GM13976 (cell line): ENCODE measurements around the gene LRIG1.

Source experiments
- DNase-seq: peaks from one replicate; pipeline ENCODE4 v3.0.0; 2012; ENCODE audit warnings: low spot score
- in situ Hi-C: fragments of 300-500 bp; cut with MboI; formaldehyde crosslinking; loops from one replicate; pipeline ENCODE4 v1.12.0; 2022; ENCODE audit warnings: low sequenced_read_pairs, mixed read lengths, inconsistent platforms; ENCODE audit not compliant: unreplicated experiment
- TF ChIP-seq, protein P1 (sequence below): IDR thresholded peaks from 2 replicates; pipeline ENCODE4 v1.5.1; 2012; ENCODE audit warnings: borderline replicate concordance, mild to moderate bottlenecking; ENCODE audit not compliant: insufficient read depth; ENCODE audit errors: extremely low read depth, missing control alignments, control extremely low read depth

The LRIG1 gene

DNA sequence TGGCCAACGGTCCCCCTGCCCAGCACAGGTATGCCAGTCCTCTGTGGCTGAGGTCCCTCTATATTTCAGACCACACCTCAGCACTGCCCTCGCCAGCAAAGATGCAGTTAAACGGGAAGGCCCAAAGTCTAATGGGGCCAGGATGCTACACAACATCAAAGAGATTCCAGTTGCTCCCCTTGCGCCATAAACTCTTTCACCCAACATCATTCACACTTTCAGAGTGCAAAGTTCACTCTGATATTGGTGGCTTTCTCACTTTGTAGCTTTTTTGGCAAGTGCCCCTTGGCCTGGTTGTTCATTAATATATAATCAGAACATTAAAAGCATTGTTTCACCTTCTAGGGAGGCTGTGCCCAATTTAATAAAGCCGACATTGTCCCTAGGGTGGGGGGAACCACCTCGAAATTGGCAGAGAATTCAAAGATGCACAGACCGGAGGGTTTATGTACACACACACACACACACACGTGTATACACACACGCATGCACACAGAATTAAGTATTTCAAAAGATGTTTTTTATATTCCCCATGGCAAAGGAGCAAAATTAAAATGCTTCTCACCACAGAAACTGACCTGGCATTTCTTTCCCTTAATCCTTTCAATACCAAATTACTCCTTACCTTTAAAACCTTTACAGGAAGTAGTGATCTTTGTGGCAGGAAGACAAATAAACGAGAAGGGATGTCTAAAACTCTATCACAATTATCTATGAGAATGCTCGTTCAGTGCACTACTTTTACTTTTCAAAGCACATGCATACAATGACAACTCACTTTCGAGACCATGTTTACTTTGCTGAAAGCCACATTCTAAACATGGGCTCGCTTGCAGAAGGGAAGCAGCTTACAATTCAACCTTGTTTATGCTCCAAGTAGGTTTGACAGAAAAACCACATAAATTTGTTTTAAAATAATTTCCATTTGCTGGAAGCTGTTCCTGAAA is 19.5 kb downstream of the LRIG1 start:
- DNase-seq: no peak
- in situ Hi-C loops: no loop called here
- TF ChIP-seq, protein P1, sequence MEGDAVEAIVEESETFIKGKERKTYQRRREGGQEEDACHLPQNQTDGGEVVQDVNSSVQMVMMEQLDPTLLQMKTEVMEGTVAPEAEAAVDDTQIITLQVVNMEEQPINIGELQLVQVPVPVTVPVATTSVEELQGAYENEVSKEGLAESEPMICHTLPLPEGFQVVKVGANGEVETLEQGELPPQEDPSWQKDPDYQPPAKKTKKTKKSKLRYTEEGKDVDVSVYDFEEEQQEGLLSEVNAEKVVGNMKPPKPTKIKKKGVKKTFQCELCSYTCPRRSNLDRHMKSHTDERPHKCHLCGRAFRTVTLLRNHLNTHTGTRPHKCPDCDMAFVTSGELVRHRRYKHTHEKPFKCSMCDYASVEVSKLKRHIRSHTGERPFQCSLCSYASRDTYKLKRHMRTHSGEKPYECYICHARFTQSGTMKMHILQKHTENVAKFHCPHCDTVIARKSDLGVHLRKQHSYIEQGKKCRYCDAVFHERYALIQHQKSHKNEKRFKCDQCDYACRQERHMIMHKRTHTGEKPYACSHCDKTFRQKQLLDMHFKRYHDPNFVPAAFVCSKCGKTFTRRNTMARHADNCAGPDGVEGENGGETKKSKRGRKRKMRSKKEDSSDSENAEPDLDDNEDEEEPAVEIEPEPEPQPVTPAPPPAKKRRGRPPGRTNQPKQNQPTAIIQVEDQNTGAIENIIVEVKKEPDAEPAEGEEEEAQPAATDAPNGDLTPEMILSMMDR: no peak

- peak; percentile 47 for DNase-seq
- in situ Hi-C loops: no loop called here
- TF ChIP-seq, protein P1: no peak
These were observed 20.2 kb downstream of the LRIG1 start for GRCh38 chr3:66480666-66481065.

GRCh38 chr3:66479532-66479947 is 21.3 kb downstream of the LRIG1 start:
- no peak for DNase-seq
- in situ Hi-C loops: no loop called here

DNA sequence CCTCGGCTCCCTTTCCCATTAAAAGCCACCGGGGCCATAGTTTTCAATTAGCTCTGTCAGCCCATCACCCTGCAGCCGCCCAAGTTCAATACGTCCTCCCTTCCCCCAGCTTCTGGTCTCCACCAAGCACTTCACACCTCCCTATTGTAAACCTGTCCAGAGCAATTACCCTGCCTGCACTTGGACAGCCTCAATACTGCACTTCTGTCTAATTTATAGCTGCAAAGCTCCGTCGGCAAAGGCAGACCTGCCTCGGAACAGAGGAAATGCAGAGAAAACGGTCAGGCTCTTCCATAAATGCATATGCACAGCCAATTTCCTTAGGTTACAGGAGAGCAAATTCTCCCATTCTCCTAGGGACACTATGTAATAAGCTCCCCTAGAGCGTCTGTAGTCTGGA is 21.9 kb downstream of the LRIG1 start:
- no peak for DNase-seq
- in situ Hi-C loops: no loop called here

More at GRCh38 chr3:66479532-66479947, 21.3 kb downstream of the LRIG1 start:
- TF ChIP-seq, protein P1: no peak

GRCh38 chr3:66477856-66478255 is 23.0 kb downstream of the LRIG1 start:
- in situ Hi-C loops: no loop called here

More for the DNA sequence above, 21.9 kb downstream of the LRIG1 start:
- TF ChIP-seq, protein P1: no peak

DNA sequence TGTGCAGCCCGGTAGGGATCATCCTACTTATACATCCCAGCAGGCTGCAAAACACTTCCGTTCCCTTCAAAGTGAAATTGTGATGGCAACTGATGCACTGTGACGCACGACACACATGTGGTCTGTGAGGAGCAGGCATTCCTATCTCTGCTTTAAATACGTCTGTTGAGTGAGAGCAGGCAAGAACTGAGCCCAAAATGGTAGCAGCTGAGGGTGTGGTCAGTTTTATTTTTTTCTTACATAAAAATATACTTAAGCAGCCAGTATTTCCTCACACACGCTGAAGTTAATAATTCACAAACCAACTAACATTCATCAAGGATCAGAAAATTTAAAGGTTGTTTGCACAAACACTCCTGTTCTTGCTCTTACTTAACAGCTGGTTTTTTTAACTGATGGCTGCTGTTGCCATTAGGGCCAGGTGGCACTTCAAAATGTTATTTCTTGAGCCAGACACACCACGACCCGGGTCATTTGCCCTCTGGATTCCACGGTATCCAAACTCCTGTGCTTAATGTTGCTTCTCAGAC is 23.9 kb downstream of the LRIG1 start:
- TF ChIP-seq, protein P1: no peak
- in situ Hi-C loops: no loop called here
- DNase-seq: no peak

More at GRCh38 chr3:66477856-66478255, 23.0 kb downstream of the LRIG1 start:
- TF ChIP-seq, protein P1: no peak
- no peak for DNase-seq
